ENCODE data around the gene LIN54.

Gene LIN54

GRCh38 chr4:82891707-82892466, 118.7 kb downstream of the LIN54 start:
- no peak for DNase-seq (ENCODE audit: low read depth)

GRCh38 chr4:82890901-82891706, 119.5 kb downstream of the LIN54 start, which contains the start of gene SEC31A:
TSS of gene SEC31A (minus strand) at chr4:82891153. CDS start at chr4:82881936, 9,217 bp downstream.
- DNase-seq (ENCODE audit: low read depth), result peak; percentile 91

GRCh38 chr4:82890528-82890900, 120.1 kb downstream of the LIN54 start:
- no peak for DNase-seq (ENCODE audit: low read depth)

GRCh38 chr4:82889287-82889686, 121.3 kb downstream of the LIN54 start:
- DNase-seq (ENCODE audit: low read depth), result no peak

- no peak for DNase-seq (ENCODE audit: low read depth)
Observed at GRCh38 chr4:82886147-82886942, 124.3 kb downstream of the LIN54 start.

- no peak for DNase-seq (ENCODE audit: low read depth)
Observed at GRCh38 chr4:82885410-82885809, 125.2 kb downstream of the LIN54 start.

All from stimulated activated CD8-positive, alpha-beta memory T cell treated with anti-CD3 and anti-CD28 coated beads, Interleukin-15, amount 100 ng/mL, for 1 hour (primary cell).